SK-N-SH treated with all-trans-retinoic acid at 6 μM for 48 hours (cell line): Measurements from ENCODE around the gene SLC12A2.

Experiments used
- ATAC-seq: fragments of 200-7000 bp; cut with Tn5 transposase; 3 replicates; pipeline ENCODE4 v1.9.1; 2020; ENCODE audit warnings: mild to moderate bottlenecking, moderate library complexity
- ARNTL ChIP-seq: fragments of 450-650 bp; formaldehyde crosslinking; IDR thresholded peaks from 2 replicates; pipeline ENCODE4 v1.5.0; 2020; ENCODE audit warnings: low read depth, mild to moderate bottlenecking, moderate library complexity, borderline replicate concordance
- BACH2 ChIP-seq: fragments of 250-450 bp; sonication (Bioruptor Pico); IDR thresholded peaks from 2 replicates; pipeline ENCODE4 v1.9.0; 2021; ENCODE audit warnings: mild to moderate bottlenecking, borderline replicate concordance
- CSDC2 ChIP-seq: fragments of 250-450 bp; sonication (Bioruptor Pico); IDR thresholded peaks from 2 replicates; pipeline ENCODE4 v1.5.0; 2020; ENCODE audit warnings: mild to moderate bottlenecking, moderate library complexity
- CSRNP3 ChIP-seq: fragments of 250-450 bp; sonication (Bioruptor Pico); IDR thresholded peaks from 2 replicates; pipeline ENCODE4 v1.5.1; 2021; ENCODE audit warnings: mild to moderate bottlenecking, moderate library complexity
- GLIS3 ChIP-seq: fragments of 250-450 bp; sonication (Bioruptor Pico); IDR thresholded peaks from 2 replicates; pipeline ENCODE4 v1.5.0; 2020; ENCODE audit warnings: mild to moderate bottlenecking, moderate library complexity
- ISL1 ChIP-seq: fragments of 250-450 bp; sonication (Bioruptor Pico); IDR thresholded peaks from 2 replicates; pipeline ENCODE4 v2.1.2; 2022; ENCODE audit warnings: mild to moderate bottlenecking, moderate library complexity
- OSR1 ChIP-seq: fragments of 250-450 bp; sonication (Bioruptor Pico); IDR thresholded peaks from 2 replicates; pipeline ENCODE4 v1.8.0; 2022; ENCODE audit warnings: moderate library complexity, mild to moderate bottlenecking, inconsistent platforms
- PATZ1 ChIP-seq: fragments of 250-450 bp; sonication (Bioruptor Pico); IDR thresholded peaks from 2 replicates; pipeline ENCODE4 v1.8.0; 2020; ENCODE audit warnings: mild to moderate bottlenecking, moderate library complexity, borderline replicate concordance
- PPARA ChIP-seq: fragments of 250-450 bp; sonication (Bioruptor Pico); IDR thresholded peaks from 2 replicates; pipeline ENCODE4 v1.5.0; 2020; ENCODE audit warnings: mild to moderate bottlenecking, borderline replicate concordance
- RARB ChIP-seq: fragments of 250-450 bp; sonication (Bioruptor Pico); IDR thresholded peaks from 2 replicates; pipeline ENCODE4 v1.8.0; 2021; ENCODE audit warnings: mild to moderate bottlenecking, moderate library complexity
- SNAI2 ChIP-seq: fragments of 250-450 bp; sonication (Bioruptor Pico); IDR thresholded peaks from 2 replicates; pipeline ENCODE4 v1.5.0; 2020; ENCODE audit warnings: mild to moderate bottlenecking, moderate library complexity
- TCF4 ChIP-seq: fragments of 250-450 bp; sonication (Bioruptor Pico); IDR thresholded peaks from 2 replicates; pipeline ENCODE4 v1.8.0; 2021; ENCODE audit warnings: mild to moderate bottlenecking, moderate library complexity, borderline replicate concordance
- TOX ChIP-seq: fragments of 250-450 bp; sonication (Bioruptor Pico); IDR thresholded peaks from 2 replicates; pipeline ENCODE4 v1.8.0; 2021; ENCODE audit warnings: mild to moderate bottlenecking, moderate library complexity, borderline replicate concordance
- ZFP3 ChIP-seq: fragments of 250-450 bp; sonication (Bioruptor Pico); IDR thresholded peaks from 2 replicates; pipeline ENCODE4 v1.5.0; 2020; ENCODE audit warnings: mild to moderate bottlenecking, moderate library complexity
- ZFP30 ChIP-seq: fragments of 450-650 bp; formaldehyde crosslinking; IDR thresholded peaks from 2 replicates; pipeline ENCODE4 v1.5.0; 2022; ENCODE audit warnings: mild to moderate bottlenecking, moderate library complexity
- ZNF565 ChIP-seq: fragments of 450-650 bp; formaldehyde crosslinking; conservative IDR thresholded peaks from 2 replicates; pipeline ENCODE4 v1.5.0; 2020; ENCODE audit warnings: low read depth, mild to moderate bottlenecking, moderate library complexity
- ZNF70 ChIP-seq: fragments of 450-650 bp; formaldehyde crosslinking; IDR thresholded peaks from 2 replicates; pipeline ENCODE4 v1.5.0; 2020; ENCODE audit warnings: mild to moderate bottlenecking, moderate library complexity
- ZNF8 ChIP-seq: fragments of 450-650 bp; formaldehyde crosslinking; IDR thresholded peaks from 2 replicates; pipeline ENCODE4 v1.5.0; 2020; ENCODE audit warnings: mild to moderate bottlenecking, moderate library complexity
- TF ChIP-seq, protein P1 (sequence below): fragments of 250-450 bp; sonication (Bioruptor Pico); IDR thresholded peaks from 2 replicates; pipeline ENCODE4 v1.5.1; 2020; ENCODE audit warnings: low read depth, mild to moderate bottlenecking, moderate library complexity
- TF ChIP-seq, protein P2 (sequence below): fragments of 250-450 bp; sonication (Bioruptor Pico); IDR thresholded peaks from 2 replicates; pipeline ENCODE4 v1.8.0; 2021; ENCODE audit warnings: low read depth, mild to moderate bottlenecking, moderate library complexity, borderline replicate concordance

SLC12A2 gene

DNA sequence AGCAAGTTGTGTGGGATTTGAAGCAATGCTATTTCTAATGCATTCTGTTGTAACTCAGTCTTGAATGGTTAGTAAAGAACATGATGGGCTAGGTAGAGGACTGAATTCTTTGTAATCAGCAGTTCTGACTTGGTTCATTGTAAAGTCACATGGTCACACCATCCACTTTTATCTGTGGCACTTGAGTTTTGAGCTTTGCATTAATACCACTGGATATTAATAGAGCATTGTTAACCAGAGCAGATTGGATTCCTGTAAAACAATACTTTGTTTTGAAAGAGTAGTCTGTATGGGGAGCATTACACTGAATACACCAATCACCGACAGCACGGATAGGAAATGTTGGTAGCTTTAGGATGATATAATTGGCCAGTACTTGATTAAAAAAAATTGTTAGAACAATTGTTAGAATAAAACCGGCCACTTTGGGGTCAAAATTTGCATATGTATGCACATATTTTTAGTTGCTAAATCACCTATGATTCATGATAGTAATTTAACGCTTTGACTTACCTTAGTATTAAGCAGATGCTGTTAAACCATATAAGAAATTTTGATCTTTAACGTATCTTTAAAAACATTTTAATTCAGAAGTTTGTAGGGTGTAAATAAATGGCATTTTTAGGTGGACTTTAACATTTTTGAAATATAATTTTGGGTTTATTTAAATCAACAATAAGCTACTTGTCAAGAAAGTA, 17.4 kb downstream of the SLC12A2 start:
- no peak for ATAC-seq
- TF ChIP-seq GLIS3 (CRISPR knock-in tag) (no peak), ZNF70 (no peak), ZFP30 (CRISPR knock-in tag) (no peak), ISL1 (CRISPR knock-in tag) (no peak), PPARA (CRISPR knock-in tag) (no peak), CSRNP3 (no peak), ARNTL (CRISPR knock-in tag) (no peak), RARB (CRISPR knock-in tag) (no peak), PATZ1 (CRISPR knock-in tag) (no peak), OSR1 (CRISPR knock-in tag) (no peak), ZNF565 (CRISPR knock-in tag) (no peak), TOX (CRISPR knock-in tag) (no peak), BACH2 (CRISPR knock-in tag) (no peak), TCF4 (CRISPR knock-in tag) (no peak)
- TF ChIP-seq, protein P1, sequence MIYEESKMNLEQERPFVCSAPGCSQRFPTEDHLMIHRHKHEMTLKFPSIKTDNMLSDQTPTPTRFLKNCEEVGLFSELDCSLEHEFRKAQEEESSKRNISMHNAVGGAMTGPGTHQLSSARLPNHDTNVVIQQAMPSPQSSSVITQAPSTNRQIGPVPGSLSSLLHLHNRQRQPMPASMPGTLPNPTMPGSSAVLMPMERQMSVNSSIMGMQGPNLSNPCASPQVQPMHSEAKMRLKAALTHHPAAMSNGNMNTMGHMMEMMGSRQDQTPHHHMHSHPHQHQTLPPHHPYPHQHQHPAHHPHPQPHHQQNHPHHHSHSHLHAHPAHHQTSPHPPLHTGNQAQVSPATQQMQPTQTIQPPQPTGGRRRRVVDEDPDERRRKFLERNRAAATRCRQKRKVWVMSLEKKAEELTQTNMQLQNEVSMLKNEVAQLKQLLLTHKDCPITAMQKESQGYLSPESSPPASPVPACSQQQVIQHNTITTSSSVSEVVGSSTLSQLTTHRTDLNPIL = no peak

DNA sequence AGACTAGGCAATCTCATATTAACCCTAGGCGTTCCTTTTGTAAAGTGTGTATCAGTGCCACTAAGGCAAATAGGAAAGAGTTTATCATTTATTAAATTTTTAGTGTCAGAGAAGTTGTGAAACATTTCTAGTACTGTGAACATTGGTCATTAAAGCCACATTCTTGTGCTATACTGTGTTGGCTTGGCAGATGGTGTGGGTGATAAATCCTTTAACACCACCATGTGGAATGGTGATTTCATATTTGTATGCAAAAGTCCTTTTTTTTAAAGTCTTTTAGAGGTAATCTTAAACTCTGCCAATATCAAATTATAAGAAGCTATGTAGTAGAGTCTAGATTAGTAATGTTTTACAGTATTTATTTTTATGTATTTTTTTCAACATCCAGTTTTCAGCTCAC, 18.1 kb downstream of the SLC12A2 start:
- no peak for TF ChIP-seq SNAI2 (CRISPR knock-in tag)
- TF ChIP-seq, protein P2, sequence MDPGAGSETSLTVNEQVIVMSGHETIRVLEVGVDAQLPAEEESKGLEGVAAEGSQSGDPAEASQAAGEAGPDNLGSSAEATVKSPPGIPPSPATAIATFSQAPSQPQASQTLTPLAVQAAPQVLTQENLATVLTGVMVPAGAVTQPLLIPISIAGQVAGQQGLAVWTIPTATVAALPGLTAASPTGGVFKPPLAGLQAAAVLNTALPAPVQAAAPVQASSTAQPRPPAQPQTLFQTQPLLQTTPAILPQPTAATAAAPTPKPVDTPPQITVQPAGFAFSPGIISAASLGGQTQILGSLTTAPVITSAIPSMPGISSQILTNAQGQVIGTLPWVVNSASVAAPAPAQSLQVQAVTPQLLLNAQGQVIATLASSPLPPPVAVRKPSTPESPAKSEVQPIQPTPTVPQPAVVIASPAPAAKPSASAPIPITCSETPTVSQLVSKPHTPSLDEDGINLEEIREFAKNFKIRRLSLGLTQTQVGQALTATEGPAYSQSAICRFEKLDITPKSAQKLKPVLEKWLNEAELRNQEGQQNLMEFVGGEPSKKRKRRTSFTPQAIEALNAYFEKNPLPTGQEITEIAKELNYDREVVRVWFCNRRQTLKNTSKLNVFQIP = no peak
- no peak for TF ChIP-seq OSR1 (CRISPR knock-in tag)
- TF ChIP-seq, all 23 proteins: peak for 0

GRCh38 chr5:128105203-128105602, 21.6 kb downstream of the SLC12A2 start:
- ATAC-seq = no peak
- no peak for TF ChIP-seq ZNF565 (CRISPR knock-in tag)
- no peak for TF ChIP-seq BACH2 (CRISPR knock-in tag)
- TF ChIP-seq ZNF8 (CRISPR knock-in tag) = no peak
- TF ChIP-seq ZFP30 (CRISPR knock-in tag) = no peak
- no peak for TF ChIP-seq GLIS3 (CRISPR knock-in tag)
- TF ChIP-seq ARNTL (CRISPR knock-in tag) = no peak
- TF ChIP-seq CSDC2 = no peak
- no peak for TF ChIP-seq CSRNP3
- no peak for TF ChIP-seq ISL1 (CRISPR knock-in tag)

More for the DNA sequence above, 18.1 kb downstream of the SLC12A2 start:
- no peak for ATAC-seq

DNA sequence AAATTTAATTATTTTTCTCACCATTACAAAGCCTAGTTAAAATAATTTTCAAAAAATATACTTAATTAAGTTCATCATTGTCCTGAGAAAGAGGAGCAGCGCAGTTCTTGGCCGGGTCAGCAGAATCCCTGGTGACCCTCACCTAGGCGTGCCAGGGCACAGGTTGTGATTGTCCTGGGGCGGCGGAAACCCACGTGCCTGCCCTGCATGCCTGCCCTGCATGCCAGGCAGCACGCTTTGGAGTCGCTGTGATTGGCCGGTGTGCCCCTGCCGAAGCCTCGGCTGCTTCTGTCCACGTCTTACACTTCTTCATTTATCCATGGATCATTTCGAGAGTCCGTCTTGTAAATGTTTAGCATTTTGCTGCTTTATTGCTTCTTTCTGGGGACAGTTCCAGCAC, 25.6 kb downstream of the SLC12A2 start:
- no peak for ATAC-seq
- TF ChIP-seq RARB (CRISPR knock-in tag) (no peak), PATZ1 (CRISPR knock-in tag) (no peak), CSRNP3 (no peak), BACH2 (CRISPR knock-in tag) (no peak), ZNF70 (no peak), ZFP3 (CRISPR knock-in tag) (no peak)
- TF ChIP-seq, protein P1 = no peak
- TF ChIP-seq, protein P2 = no peak
